ENCODE data around the gene ZBTB34.

ZBTB34 gene

GRCh38 chr9:126880226-126880946 lies 19.9 kb downstream of the ZBTB34 start:
- Histone ChIP-seq H3K9ac (ENCODE audit: low read length) (no peak overlapping the region), H3K36me3 (ENCODE audit: control insufficient read depth, insufficient read depth, low read length, severe bottlenecking) (peaks cover 39% of the 10 kb centered on the region), H3K4me3 (ENCODE audit: low read length) (no peak overlapping the region), H3K27me3 (replicated peaks; ENCODE audit: control insufficient read depth, insufficient read depth, low read length) (no peaks in the 10 kb centered on the region), H3K9me3 (ENCODE audit: control insufficient read depth, low read length) (no peaks in the 10 kb centered on the region), H3K4me1 (ENCODE audit: control insufficient read depth, insufficient read depth, low read length) (peaks cover 5% of the 10 kb centered on the region)
- DNase-seq (ENCODE audit: low read depth) = no peak

- Histone ChIP-seq H3K27me3 (replicated peaks; ENCODE audit: control insufficient read depth, insufficient read depth, low read length) (no peaks in the 10 kb centered on the region), H3K9me3 (ENCODE audit: control insufficient read depth, low read length) (no peaks in the 10 kb centered on the region), H3K36me3 (ENCODE audit: control insufficient read depth, insufficient read depth, low read length, severe bottlenecking) (peaks cover 39% of the 10 kb centered on the region), H3K9ac (ENCODE audit: low read length) (no peak overlapping the region), H3K4me3 (ENCODE audit: low read length) (no peak overlapping the region), H3K4me1 (ENCODE audit: control insufficient read depth, insufficient read depth, low read length) (peaks cover 10% of the 10 kb centered on the region)
- no peak for DNase-seq (ENCODE audit: low read depth)
Measured at GRCh38 chr9:126880947-126881332, 20.5 kb downstream of the ZBTB34 start.

GRCh38 chr9:126882746-126883145 lies 22.3 kb downstream of the ZBTB34 start:
- Histone ChIP-seq H3K36me3 (ENCODE audit: control insufficient read depth, insufficient read depth, low read length, severe bottlenecking) (peaks cover 39% of the 10 kb centered on the region), H3K4me1 (ENCODE audit: control insufficient read depth, insufficient read depth, low read length) (peaks cover 10% of the 10 kb centered on the region)

GRCh38 chr9:126883636-126884035 lies 23.2 kb downstream of the ZBTB34 start:
- no peak overlapping the region for H3K4me3 ChIP-seq (ENCODE audit: low read length)
- H3K27me3 ChIP-seq (replicated peaks; ENCODE audit: control insufficient read depth, insufficient read depth, low read length) = no peaks in the 10 kb centered on the region
- DNase-seq (ENCODE audit: low read depth) = no peak
- no peaks in the 10 kb centered on the region for H3K9me3 ChIP-seq (ENCODE audit: control insufficient read depth, low read length)
- H3K36me3 ChIP-seq (ENCODE audit: control insufficient read depth, insufficient read depth, low read length, severe bottlenecking) = peaks cover 35% of the 10 kb centered on the region
- peaks cover 10% of the 10 kb centered on the region for H3K4me1 ChIP-seq (ENCODE audit: control insufficient read depth, insufficient read depth, low read length)
- H3K9ac ChIP-seq (ENCODE audit: low read length) = no peak overlapping the region

More at GRCh38 chr9:126882746-126883145, 22.3 kb downstream of the ZBTB34 start:
- no peaks in the 10 kb centered on the region for H3K27me3 ChIP-seq (replicated peaks; ENCODE audit: control insufficient read depth, insufficient read depth, low read length)
- no peaks in the 10 kb centered on the region for H3K9me3 ChIP-seq (ENCODE audit: control insufficient read depth, low read length)
- no peak overlapping the region for H3K9ac ChIP-seq (ENCODE audit: low read length)
- H3K4me3 ChIP-seq (ENCODE audit: low read length) = no peak overlapping the region
- DNase-seq (ENCODE audit: low read depth) = no peak

- H3K4me1 ChIP-seq (ENCODE audit: control insufficient read depth, insufficient read depth, low read length) = peaks cover 10% of the 10 kb centered on the region
- no peak for DNase-seq (ENCODE audit: low read depth)
- peaks cover 20% of the 10 kb centered on the region for H3K36me3 ChIP-seq (ENCODE audit: control insufficient read depth, insufficient read depth, low read length, severe bottlenecking)
- no peak overlapping the region for H3K9ac ChIP-seq (ENCODE audit: low read length)
- no peaks in the 10 kb centered on the region for H3K9me3 ChIP-seq (ENCODE audit: control insufficient read depth, low read length)
- H3K4me3 ChIP-seq (ENCODE audit: low read length) = no peak overlapping the region
- peaks cover 5% of the 10 kb centered on the region for H3K27me3 ChIP-seq (replicated peaks; ENCODE audit: control insufficient read depth, insufficient read depth, low read length)
Measured at GRCh38 chr9:126885131-126885641, 24.7 kb downstream of the ZBTB34 start.

- Histone ChIP-seq H3K4me1 (ENCODE audit: control insufficient read depth, insufficient read depth, low read length) (peaks cover 10% of the 10 kb centered on the region), H3K9ac (ENCODE audit: low read length) (no peak overlapping the region), H3K36me3 (ENCODE audit: control insufficient read depth, insufficient read depth, low read length, severe bottlenecking) (peaks cover 11% of the 10 kb centered on the region), H3K9me3 (ENCODE audit: control insufficient read depth, low read length) (no peaks in the 10 kb centered on the region), H3K4me3 (ENCODE audit: low read length) (no peak overlapping the region), H3K27me3 (replicated peaks; ENCODE audit: control insufficient read depth, insufficient read depth, low read length) (peaks cover 5% of the 10 kb centered on the region)
- DNase-seq (ENCODE audit: low read depth) = no peak
Measured at GRCh38 chr9:126886034-126886822, 25.8 kb downstream of the ZBTB34 start.

- DNase-seq (ENCODE audit: low read depth) = no peak
- peaks cover 10% of the 10 kb centered on the region for H3K4me1 ChIP-seq (ENCODE audit: control insufficient read depth, insufficient read depth, low read length)
Measured at GRCh38 chr9:126886897-126887296, 26.5 kb downstream of the ZBTB34 start.

GRCh38 chr9:126891676-126892075 lies 31.2 kb downstream of the ZBTB34 start:
- Histone ChIP-seq H3K4me1 (ENCODE audit: control insufficient read depth, insufficient read depth, low read length) (no peaks in the 10 kb centered on the region), H3K36me3 (ENCODE audit: control insufficient read depth, insufficient read depth, low read length, severe bottlenecking) (no peaks in the 10 kb centered on the region), H3K27me3 (replicated peaks; ENCODE audit: control insufficient read depth, insufficient read depth, low read length) (peaks cover 5% of the 10 kb centered on the region), H3K9ac (ENCODE audit: low read length) (no peak overlapping the region), H3K9me3 (ENCODE audit: control insufficient read depth, low read length) (no peaks in the 10 kb centered on the region), H3K4me3 (ENCODE audit: low read length) (no peak overlapping the region)
- DNase-seq (ENCODE audit: low read depth) = no peak

More at GRCh38 chr9:126886897-126887296, 26.5 kb downstream of the ZBTB34 start:
- Histone ChIP-seq H3K4me3 (ENCODE audit: low read length) (no peak overlapping the region), H3K36me3 (ENCODE audit: control insufficient read depth, insufficient read depth, low read length, severe bottlenecking) (peaks cover 11% of the 10 kb centered on the region), H3K9ac (ENCODE audit: low read length) (no peak overlapping the region), H3K9me3 (ENCODE audit: control insufficient read depth, low read length) (no peaks in the 10 kb centered on the region), H3K27me3 (replicated peaks; ENCODE audit: control insufficient read depth, insufficient read depth, low read length) (peaks cover 5% of the 10 kb centered on the region)

GRCh38 chr9:126893079-126893478 lies 32.6 kb downstream of the ZBTB34 start:
- H3K9ac ChIP-seq (ENCODE audit: low read length) = no peak overlapping the region
- H3K4me1 ChIP-seq (ENCODE audit: control insufficient read depth, insufficient read depth, low read length) = no peaks in the 10 kb centered on the region
- H3K27me3 ChIP-seq (replicated peaks; ENCODE audit: control insufficient read depth, insufficient read depth, low read length) = peaks cover 5% of the 10 kb centered on the region
- no peak for DNase-seq (ENCODE audit: low read depth)
- no peaks in the 10 kb centered on the region for H3K36me3 ChIP-seq (ENCODE audit: control insufficient read depth, insufficient read depth, low read length, severe bottlenecking)
- no peaks in the 10 kb centered on the region for H3K9me3 ChIP-seq (ENCODE audit: control insufficient read depth, low read length)
- H3K4me3 ChIP-seq (ENCODE audit: low read length) = no peak overlapping the region

GRCh38 chr9:126894052-126894603 lies 33.7 kb downstream of the ZBTB34 start:
- no peaks in the 10 kb centered on the region for H3K36me3 ChIP-seq (ENCODE audit: control insufficient read depth, insufficient read depth, low read length, severe bottlenecking)
- no peaks in the 10 kb centered on the region for H3K9me3 ChIP-seq (ENCODE audit: control insufficient read depth, low read length)
- H3K27me3 ChIP-seq (replicated peaks; ENCODE audit: control insufficient read depth, insufficient read depth, low read length) = peaks cover 5% of the 10 kb centered on the region
- H3K9ac ChIP-seq (ENCODE audit: low read length) = no peak overlapping the region
- H3K4me3 ChIP-seq (ENCODE audit: low read length) = no peak overlapping the region
- H3K4me1 ChIP-seq (ENCODE audit: control insufficient read depth, insufficient read depth, low read length) = no peaks in the 10 kb centered on the region
- DNase-seq (ENCODE audit: low read depth) = no peak

- no peak overlapping the region for H3K9ac ChIP-seq (ENCODE audit: low read length)
- DNase-seq (ENCODE audit: low read depth) = no peak
- no peaks in the 10 kb centered on the region for H3K36me3 ChIP-seq (ENCODE audit: control insufficient read depth, insufficient read depth, low read length, severe bottlenecking)
- H3K4me1 ChIP-seq (ENCODE audit: control insufficient read depth, insufficient read depth, low read length) = no peaks in the 10 kb centered on the region
- no peaks in the 10 kb centered on the region for H3K9me3 ChIP-seq (ENCODE audit: control insufficient read depth, low read length)
- no peak overlapping the region for H3K4me3 ChIP-seq (ENCODE audit: low read length)
- peaks cover 21% of the 10 kb centered on the region for H3K27me3 ChIP-seq (replicated peaks; ENCODE audit: control insufficient read depth, insufficient read depth, low read length)
Measured at GRCh38 chr9:126902210-126902609, 41.8 kb downstream of the ZBTB34 start.

Measured in adipocyte (in vitro differentiated cells).